ENCODE results near the gene AKR1B1. TPM values are rescaled to one million over a fixed set of nuclear protein-coding genes. Genes with fewer than 3 reads are reported as not detected.

Gene AKR1B1
- total RNA-seq, 1 donor from 2014 or later, result 25.1 TPM

GRCh38 chr7:134469622-134470021 lies 10.7 kb upstream of the AKR1B1 start:
- DNase-seq, result no peak

- DNase-seq, result no peak
Observed at GRCh38 chr7:134468475-134468874, 9.6 kb upstream of the AKR1B1 start.

DNA sequence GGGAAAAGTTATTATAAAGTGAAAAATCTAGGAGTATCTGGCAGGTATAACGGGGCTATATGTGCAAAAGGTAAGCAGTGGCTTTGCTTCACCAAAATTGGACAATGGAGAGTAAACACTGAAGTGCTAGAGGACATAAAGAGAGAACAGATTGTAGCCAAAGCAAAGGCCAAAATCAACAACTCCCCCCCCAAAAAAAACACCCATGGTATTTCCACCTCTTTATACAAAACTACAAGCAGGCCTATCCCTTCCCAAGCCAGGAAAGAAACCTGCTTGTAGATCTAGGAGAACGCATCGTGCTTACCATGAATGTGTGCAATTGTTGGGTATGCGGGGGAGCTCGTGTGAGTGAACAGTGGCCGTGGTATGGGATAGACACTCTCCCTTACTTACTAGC lies 9.2 kb upstream of the AKR1B1 start:
- DNase-seq, result no peak

DNA sequence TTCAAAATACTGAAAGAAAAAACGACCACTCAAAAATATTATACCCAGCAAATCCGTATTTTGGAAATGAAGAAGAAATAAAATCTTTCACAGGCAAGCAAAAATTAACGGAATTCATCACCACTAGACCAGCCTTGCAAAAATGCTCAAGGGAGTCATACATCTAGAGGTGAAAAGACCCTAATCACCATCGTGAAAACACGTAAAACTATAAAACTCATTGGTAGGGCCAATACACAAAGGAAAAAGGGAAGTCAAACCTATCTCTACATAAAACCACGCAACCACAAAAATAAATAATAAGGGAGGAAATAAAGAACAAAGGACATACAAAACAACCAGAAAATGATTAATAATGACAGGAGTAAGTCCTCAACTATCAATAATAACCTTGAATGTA lies 6.6 kb upstream of the AKR1B1 start:
- DNase-seq, result no peak

DNA sequence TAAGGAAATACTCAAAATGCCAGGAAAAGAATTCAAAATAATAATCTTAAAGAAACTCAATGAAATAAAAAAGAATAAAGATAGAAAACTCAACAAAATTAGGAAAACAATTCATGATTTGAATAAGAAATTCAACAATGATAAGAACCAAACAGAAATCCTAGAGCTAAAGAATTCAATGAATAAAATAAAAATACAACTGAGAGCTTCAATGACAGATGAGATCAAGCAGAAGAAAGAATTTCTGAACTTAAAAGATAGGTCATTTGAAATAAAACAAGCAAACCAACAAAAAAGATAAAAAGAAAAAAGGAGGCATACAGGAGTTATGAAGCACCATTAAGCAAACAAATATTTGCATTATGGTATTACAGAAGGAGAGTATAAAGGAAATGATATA lies 5.6 kb upstream of the AKR1B1 start:
- DNase-seq, result no peak

- DNase-seq, result no peak
Observed at GRCh38 chr7:134463751-134464150, 4.9 kb upstream of the AKR1B1 start.

DNA sequence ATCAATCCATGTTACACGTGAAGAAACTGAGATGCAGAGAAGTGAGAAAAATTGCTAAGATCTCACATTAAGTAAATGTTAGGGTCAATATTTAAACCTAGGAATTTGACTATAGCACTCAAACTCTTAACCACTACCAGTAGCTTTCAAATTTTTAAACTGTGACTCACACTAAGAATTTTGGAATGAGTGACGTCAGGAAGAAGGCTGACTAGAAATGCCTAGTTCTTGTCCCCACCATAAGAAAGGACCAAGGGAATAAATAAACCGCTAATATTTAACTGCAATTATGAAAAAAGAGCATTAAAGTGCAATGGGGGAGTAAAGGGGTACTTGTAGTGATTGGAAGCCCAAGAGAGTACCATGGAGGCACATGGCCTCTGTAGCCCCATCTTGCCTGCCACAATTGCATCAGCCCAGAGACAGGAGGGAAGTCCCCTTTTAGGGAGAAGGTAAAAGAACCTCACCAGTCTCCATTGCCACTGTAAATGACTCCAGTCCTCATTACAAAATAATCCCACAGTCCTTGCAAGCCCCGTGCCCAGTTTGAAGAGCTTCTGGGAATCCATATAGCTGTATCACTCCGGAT lies 3.5 kb upstream of the AKR1B1 start:
- DNase-seq, result no peak

- no peak for DNase-seq
Observed at GRCh38 chr7:134461916-134462315, 3.0 kb upstream of the AKR1B1 start.

DNA sequence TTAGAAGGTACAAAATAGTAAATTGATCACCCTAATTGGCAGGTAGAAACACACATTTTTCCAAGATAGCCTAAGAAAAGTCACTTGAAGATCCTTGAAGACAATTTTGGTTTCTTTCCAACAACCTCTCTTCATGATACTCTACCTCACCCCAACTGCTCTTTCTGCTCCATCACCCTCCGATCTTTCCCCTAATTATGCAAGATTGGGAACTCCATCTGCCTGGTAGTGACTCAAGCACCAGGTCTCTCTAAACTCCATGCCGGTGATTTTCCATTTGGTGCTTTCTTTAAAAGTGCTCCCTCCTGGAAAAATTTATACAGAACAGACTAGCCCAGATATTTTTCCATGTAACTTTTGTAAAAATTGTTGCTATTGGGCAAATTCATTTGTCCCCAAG lies 1.1 kb upstream of the AKR1B1 start:
- no peak for DNase-seq

DNA sequence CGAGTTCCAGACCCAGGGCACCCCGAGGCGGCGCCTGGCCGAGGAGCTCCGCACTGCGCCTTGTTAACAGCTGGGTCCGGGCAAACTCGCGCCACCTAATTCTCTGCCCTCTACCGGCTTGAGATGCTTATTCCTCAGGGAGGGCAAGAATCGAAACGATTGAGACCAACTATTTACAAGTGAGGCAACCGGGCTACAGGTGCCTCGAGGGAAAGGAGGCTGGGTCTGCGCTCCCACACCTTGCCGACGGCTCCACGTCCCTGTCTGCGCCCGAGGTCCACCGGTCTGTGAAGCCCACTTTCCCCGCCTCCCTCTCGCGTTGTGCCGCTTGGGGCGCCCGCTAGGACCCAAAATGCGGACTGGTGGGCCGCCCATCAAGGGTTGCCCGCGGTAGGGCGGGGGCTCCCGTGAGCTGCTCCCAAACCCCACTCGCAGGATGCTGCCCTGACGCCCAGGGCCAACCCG lies 527 bp downstream of the AKR1B1 start:
- DNase-seq, result no peak

GRCh38 chr7:134457210-134457609 lies 1.7 kb downstream of the AKR1B1 start:
- DNase-seq, result peak; percentile 64

GRCh38 chr7:134454277-134454676 lies 4.6 kb downstream of the AKR1B1 start:
- no peak for DNase-seq

DNA sequence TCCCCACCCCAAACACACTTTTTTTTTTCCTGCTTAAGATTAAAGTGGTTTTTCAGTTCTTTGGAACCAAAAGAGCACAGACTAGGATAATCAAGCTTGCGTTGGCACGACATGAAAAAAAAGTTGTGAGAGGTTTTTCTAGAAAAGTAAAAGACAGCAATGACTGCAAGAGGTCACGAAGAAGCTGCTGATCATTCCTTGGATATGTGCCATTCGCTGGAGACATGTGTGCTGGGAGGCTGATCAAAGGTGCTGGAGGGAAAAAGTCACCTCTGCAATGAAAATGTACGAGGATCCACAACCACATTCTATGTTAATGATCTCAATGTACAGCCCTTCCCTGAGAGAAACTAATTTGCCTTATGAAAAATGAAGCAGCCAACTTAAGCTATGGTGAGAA lies 5.4 kb downstream of the AKR1B1 start:
- no peak for DNase-seq

DNA sequence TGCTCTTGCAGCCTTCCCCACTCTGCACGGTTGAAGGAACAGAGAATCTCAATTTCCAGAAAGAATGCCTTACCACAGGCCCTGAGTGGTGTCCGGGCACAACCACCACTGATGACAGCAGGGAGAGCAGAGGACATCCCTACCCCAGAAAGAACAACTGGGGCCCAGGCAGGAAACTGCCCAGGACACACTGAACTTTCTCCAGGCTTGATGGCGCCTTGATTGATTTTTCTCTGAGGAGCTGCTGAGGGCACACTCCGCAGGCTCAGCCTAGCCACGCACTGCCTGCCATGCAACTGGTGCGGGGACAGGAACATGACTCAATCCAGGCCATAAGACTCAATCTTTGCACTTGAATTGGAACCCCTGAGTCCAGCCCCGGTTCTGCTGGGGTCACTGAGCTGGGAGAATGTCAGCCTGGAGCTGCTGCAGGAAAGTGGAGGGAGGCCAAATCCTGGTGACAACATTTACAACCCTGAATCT lies 5.9 kb downstream of the AKR1B1 start:
- no peak for DNase-seq

DNA sequence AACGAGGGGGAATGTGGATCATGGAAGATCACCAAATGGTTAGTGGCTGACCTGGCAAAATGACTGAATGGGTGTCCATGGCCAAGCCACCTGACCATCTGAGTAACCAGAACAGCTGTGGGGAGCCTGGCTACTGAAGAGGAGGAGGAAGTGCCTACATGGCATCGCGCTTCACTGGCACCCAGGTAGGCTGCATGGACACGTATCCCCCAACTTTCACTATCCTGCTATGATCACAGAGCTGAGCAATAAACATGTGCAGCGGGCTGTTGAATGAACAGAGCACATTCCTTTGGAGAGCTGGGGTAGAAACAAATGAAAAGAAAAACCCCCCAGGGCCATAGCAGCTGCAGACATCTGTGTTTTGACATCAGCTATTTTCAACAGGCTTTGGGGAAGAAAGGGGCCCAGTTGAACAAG lies 6.5 kb downstream of the AKR1B1 start:
- DNase-seq, result peak; percentile 19

DNA sequence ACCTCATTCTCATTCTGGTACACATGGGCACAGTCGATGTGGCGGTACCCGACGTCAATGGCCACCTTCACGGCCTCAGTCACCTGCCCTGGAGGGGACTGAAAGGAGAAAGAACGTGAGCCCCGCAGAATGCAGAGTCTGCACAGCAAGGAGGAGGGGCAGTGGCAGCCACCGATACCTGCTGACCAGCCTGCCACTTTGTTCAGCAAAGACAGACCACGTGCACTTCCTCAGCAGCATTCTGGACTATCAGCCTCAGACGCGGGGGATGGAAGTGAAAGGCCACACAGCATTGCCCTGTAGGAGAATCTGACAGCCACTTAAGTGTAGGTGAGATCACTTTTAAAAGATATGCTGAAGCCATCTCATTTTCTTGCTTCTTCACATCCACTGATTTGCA lies 7.2 kb downstream of the AKR1B1 start:
- DNase-seq, result no peak

- DNase-seq, result no peak
Observed at GRCh38 chr7:134450294-134451000, 8.5 kb downstream of the AKR1B1 start.

DNA sequence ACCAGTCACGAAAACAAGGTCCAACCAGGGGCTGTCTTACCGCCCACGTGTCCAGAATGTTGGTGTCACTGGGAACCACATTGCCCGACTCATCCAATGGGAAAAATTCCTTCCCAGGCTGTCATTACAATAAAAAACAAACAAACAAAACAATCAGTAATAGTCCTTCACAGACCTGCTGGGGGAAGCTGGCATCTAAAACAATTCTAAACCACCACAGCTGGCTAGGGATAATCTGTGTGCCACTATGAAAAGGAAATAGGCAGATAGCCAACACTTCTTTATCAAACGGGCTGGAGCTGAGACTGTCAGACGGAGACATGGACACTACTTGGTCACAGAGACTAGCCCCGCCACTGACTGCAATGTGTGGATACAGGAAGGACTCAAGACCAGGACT lies 9.2 kb downstream of the AKR1B1 start:
- no peak for DNase-seq

GRCh38 chr7:134448356-134449229 lies 10.3 kb downstream of the AKR1B1 start:
- DNase-seq, result no peak

GRCh38 chr7:134447383-134447782 lies 11.5 kb downstream of the AKR1B1 start:
- DNase-seq, result no peak

DNA sequence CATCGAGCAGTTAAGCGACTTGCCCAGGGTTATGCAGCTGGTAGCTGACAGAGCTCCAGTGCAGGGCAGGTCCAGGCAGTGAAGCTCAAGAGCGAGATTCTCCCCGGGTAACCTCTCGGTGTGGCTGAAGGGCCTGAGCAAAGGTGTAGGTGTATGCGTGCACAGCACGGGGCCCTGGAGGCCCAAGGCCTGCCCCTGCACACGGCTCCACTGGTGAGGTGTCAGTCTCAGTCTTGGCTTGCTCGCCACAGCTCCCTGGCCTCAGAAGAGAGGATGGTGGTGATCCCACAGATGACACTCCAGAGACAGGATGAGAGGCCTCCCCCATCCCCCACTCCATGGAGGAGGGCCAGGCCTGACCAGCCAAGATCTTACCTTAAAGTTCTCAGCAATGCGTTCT lies 12.0 kb downstream of the AKR1B1 start:
- DNase-seq, result no peak

GRCh38 chr7:134446446-134446845 lies 12.5 kb downstream of the AKR1B1 start:
- DNase-seq, result no peak

DNA sequence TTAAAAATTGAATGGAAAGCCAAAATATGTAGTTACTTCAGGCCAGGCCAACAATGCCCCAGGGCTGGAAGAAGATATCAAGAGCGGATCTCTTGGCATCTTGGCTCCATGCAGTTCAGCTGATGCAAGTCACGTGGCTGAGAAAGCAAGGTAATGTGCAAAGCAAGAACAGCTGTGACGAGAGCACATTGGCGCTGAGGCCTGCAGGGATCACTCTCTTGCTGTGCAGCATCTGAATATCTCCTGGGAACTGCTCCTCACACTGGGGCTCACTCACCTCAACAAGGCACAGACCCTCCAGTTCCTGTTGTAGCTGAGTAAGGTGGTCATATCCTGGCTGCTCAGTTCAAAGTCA lies 14.0 kb downstream of the AKR1B1 start:
- no peak for DNase-seq
